GM18526 (cell line): ENCODE measurements around the gene SPATA13.

Source experiments
- POLR2A ChIP-seq: IDR thresholded peaks from 3 replicates; pipeline ENCODE4 v1.6.1; 2011; ENCODE audit not compliant: insufficient read length; ENCODE audit errors: extremely low read depth

The SPATA13 gene

GRCh38 chr13:24263632-24264031, 103.1 kb downstream of the SPATA13 start:
- no peak for TF ChIP-seq POLR2A

GRCh38 chr13:24264976-24265375, 104.5 kb downstream of the SPATA13 start:
- TF ChIP-seq POLR2A: no peak

- TF ChIP-seq POLR2A: no peak
These were observed 104.9 kb downstream of the SPATA13 start for GRCh38 chr13:24265453-24265852.

DNA sequence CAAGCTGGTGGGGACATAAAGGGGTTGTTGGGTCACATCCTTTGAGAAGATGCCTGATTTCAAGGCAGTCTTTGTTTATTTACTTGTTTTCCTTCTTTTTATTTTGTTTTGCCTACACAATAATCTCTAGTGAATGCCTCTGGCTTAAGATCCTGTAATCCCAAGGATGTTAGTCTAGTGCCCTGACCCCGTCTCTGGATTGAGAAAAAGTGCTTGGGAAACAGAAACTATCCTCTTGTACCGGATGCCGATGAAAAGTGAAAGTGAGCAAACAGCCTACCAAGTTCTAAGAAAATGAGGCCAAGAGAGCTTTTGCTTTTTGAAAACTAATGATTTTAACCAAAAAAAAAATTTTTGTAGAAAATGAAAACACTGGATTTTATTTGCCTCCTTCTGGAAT, 106.8 kb downstream of the SPATA13 start:
- no peak for TF ChIP-seq POLR2A

GRCh38 chr13:24267801-24268200, 107.3 kb downstream of the SPATA13 start:
- no peak for TF ChIP-seq POLR2A

DNA sequence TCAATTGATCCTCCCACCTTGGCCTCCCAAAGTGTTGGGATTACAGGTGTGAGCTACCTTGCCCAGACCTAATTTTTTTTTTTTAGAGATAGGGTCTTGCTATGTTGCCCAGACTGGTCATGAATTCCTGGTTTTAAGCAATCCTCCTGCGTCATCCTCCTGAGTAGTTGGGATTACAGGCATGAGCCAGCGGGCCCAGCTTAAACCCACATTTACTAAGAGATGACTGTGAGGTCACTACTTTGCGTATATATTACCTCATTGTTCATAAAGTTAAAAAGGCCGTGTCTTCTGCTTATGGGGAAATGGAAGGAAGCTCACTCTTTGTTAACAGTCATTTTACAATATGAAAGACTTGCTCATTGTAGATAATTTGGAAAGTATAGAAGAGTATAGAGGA, 109.3 kb downstream of the SPATA13 start:
- no peak for TF ChIP-seq POLR2A

- TF ChIP-seq POLR2A: peak; percentile 49
These were observed 110.2 kb downstream of the SPATA13 start for GRCh38 chr13:24270639-24271141.

DNA sequence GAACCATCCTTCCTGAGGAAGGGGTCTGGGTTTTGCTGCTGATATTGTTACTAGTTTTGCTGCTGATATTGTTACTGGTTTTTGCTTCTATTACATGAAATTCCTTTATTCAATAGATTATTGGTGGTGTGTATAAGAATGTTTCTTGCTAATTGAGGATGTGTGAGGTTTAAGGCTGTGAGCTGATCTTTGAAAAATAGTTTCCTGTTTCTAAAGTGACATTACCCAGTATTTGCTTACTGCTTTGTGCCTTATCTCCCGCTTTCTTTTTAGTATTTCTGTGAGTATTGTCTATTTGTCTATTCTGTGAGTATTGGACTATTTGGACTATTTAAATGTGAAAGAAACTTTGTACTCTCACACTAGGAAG, 110.7 kb downstream of the SPATA13 start:
- TF ChIP-seq POLR2A: no peak

GRCh38 chr13:24271601-24272451, 111.3 kb downstream of the SPATA13 start:
- no peak for TF ChIP-seq POLR2A

GRCh38 chr13:24272452-24273161, 112.1 kb downstream of the SPATA13 start:
- no peak for TF ChIP-seq POLR2A

- TF ChIP-seq POLR2A: no peak
These were observed 113.4 kb downstream of the SPATA13 start for GRCh38 chr13:24273926-24274325.

DNA sequence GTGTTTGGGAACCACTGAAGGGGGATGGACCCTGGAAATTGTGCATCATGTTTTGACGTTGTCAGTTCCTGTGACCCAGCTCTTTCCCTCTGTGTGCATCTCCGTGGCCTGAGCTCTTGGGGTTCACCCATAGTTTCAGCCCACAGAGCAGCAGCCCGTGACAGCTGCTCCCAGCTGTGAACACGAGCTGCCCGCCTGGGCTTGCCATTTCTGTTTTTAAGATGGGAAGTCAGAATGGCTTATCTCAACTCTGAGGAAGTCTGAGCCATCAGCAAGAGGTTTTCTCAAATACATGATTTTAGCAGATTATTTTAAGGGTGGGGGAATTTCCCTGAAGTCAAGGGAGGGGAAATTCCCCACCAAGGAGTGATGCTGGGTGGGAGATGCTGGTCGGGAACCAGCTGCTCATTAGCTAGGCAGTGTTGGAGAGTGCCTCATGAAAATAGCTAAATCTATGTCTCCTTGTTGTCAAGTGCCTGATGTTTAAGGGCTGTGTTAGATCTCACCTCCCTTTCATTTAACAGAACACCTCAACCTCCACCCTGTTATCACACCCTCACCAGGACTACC, 114.0 kb downstream of the SPATA13 start:
- no peak for TF ChIP-seq POLR2A

DNA sequence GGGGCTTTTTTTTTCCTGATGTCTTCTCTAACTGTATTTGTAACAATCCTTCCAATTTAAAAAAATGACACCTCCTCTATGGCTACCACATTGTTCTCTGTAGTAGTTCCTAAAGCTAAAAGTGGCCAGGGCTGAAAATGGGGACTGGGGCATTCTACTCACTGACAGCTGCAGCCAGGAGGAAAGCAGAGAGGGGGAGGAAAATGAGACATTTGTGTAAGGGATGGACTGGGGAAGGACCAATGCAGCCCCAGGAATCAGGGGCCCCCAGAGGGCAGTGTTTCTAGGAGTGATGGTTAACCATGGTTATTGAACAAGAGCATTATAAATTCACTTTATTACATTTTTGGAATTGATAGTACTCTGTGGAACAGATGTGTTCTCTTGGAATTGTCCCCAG, 114.5 kb downstream of the SPATA13 start:
- no peak for TF ChIP-seq POLR2A

- TF ChIP-seq POLR2A: no peak
These were observed 115.8 kb downstream of the SPATA13 start for GRCh38 chr13:24276306-24276705.

GRCh38 chr13:24276861-24277260, 116.3 kb downstream of the SPATA13 start:
- TF ChIP-seq POLR2A: no peak

DNA sequence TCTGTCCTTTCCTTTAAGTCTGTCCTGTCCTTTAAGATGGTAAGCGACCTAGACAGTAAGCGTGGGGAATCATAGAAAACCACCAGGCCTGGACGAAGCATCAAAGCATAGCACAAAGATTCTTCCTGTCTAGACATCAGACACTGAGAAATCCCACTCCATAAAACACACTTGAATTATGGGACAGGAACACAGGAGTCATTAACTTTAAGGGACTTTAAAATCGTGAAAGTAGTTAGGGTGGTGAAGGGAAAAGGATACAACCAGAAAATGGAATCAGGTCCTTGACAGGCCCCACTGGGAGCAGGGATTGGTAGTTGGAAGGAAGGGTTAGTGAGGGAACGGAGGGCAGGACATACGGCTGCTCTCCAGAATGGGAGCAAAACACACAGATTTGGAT, 117.2 kb downstream of the SPATA13 start:
- TF ChIP-seq POLR2A: no peak
